ENCODE data around the gene PTPRJ. TPM values are rescaled to one million over a fixed set of nuclear protein-coding genes. Genes with fewer than 3 reads are reported as not detected.

The PTPRJ gene
- total and polyA plus RNA-seq, 4 donors = 4.1 to 24.7 (median 14.6) TPM

GRCh38 chr11:48050304-48050703 is 69.9 kb downstream of the PTPRJ start:
- Histone ChIP-seq H3K36me3 (ENCODE audit: control insufficient read depth in 4 of 4, insufficient read depth in 3 of 4, low read depth in 1 of 4, low read length in 3 of 4) (peaks cover 0 to 2% (median under 1%) of the 10 kb centered on the region in 4 donors), H3K9ac (ENCODE audit: low read depth in 1 of 2, low read length in 2 of 2) (no peak overlapping the region), H3K4me1 (ENCODE audit: control insufficient read depth in 4 of 4, insufficient read depth in 4 of 4, low read length in 3 of 4) (peaks cover 2 to 9% (median 5%) of the 10 kb centered on the region in 4 donors), H3K27ac (ENCODE audit: low read depth in 1 of 2, low read length in 2 of 2) (no peak overlapping the region), H3K9me3 (ENCODE audit: control insufficient read depth in 4 of 4, low read length in 3 of 4) (no peaks in the 10 kb centered on the region), H3K27me3 (ENCODE audit: control insufficient read depth in 4 of 4, insufficient read depth in 4 of 4, low read length in 3 of 4) (no peaks in the 10 kb centered on the region), H3K4me3 (ENCODE audit: low read depth in 1 of 3, low read length in 3 of 3) (no peak overlapping the region)
- DNase-seq (ENCODE audit: low spot score) = no peak
- 75% methylated on average over 3 of the region's 3 CpGs for WGBS
- TF ChIP-seq SP1 (IDR thresholded peaks at IDR 0.05) = no peak
- no peak for TF ChIP-seq RXRA (IDR thresholded peaks at IDR 0.05)
- TF ChIP-seq, protein P1, sequence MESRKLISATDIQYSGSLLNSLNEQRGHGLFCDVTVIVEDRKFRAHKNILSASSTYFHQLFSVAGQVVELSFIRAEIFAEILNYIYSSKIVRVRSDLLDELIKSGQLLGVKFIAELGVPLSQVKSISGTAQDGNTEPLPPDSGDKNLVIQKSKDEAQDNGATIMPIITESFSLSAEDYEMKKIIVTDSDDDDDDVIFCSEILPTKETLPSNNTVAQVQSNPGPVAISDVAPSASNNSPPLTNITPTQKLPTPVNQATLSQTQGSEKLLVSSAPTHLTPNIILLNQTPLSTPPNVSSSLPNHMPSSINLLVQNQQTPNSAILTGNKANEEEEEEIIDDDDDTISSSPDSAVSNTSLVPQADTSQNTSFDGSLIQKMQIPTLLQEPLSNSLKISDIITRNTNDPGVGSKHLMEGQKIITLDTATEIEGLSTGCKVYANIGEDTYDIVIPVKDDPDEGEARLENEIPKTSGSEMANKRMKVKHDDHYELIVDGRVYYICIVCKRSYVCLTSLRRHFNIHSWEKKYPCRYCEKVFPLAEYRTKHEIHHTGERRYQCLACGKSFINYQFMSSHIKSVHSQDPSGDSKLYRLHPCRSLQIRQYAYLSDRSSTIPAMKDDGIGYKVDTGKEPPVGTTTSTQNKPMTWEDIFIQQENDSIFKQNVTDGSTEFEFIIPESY (IDR thresholded peaks at IDR 0.05) = no peak
- no peak for TF ChIP-seq JUND (IDR thresholded peaks at IDR 0.05)
- no peak for TF ChIP-seq HNF4A (conservative IDR thresholded peaks at IDR 0.05)
- TF ChIP-seq YY1 (IDR thresholded peaks at IDR 0.05) = no peak
- no peak for TF ChIP-seq FOXA1 (IDR thresholded peaks at IDR 0.05)
- TF ChIP-seq, protein P2, sequence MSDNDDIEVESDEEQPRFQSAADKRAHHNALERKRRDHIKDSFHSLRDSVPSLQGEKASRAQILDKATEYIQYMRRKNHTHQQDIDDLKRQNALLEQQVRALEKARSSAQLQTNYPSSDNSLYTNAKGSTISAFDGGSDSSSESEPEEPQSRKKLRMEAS (IDR thresholded peaks at IDR 0.05) = no peak
- TF ChIP-seq, protein P3, sequence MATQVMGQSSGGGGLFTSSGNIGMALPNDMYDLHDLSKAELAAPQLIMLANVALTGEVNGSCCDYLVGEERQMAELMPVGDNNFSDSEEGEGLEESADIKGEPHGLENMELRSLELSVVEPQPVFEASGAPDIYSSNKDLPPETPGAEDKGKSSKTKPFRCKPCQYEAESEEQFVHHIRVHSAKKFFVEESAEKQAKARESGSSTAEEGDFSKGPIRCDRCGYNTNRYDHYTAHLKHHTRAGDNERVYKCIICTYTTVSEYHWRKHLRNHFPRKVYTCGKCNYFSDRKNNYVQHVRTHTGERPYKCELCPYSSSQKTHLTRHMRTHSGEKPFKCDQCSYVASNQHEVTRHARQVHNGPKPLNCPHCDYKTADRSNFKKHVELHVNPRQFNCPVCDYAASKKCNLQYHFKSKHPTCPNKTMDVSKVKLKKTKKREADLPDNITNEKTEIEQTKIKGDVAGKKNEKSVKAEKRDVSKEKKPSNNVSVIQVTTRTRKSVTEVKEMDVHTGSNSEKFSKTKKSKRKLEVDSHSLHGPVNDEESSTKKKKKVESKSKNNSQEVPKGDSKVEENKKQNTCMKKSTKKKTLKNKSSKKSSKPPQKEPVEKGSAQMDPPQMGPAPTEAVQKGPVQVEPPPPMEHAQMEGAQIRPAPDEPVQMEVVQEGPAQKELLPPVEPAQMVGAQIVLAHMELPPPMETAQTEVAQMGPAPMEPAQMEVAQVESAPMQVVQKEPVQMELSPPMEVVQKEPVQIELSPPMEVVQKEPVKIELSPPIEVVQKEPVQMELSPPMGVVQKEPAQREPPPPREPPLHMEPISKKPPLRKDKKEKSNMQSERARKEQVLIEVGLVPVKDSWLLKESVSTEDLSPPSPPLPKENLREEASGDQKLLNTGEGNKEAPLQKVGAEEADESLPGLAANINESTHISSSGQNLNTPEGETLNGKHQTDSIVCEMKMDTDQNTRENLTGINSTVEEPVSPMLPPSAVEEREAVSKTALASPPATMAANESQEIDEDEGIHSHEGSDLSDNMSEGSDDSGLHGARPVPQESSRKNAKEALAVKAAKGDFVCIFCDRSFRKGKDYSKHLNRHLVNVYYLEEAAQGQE (IDR thresholded peaks at IDR 0.05) = no peak
- TF ChIP-seq NR2F2 (IDR thresholded peaks at IDR 0.05) = no peak
- no peak for TF ChIP-seq TAF1 (conservative IDR thresholded peaks at IDR 0.05)
- no peak for TF ChIP-seq RAD21 (IDR thresholded peaks at IDR 0.05)
- no peak for TF ChIP-seq HNF4G (IDR thresholded peaks at IDR 0.05)
- no peak for TF ChIP-seq CTCF (IDR thresholded peaks at IDR 0.05; ENCODE audit: low read depth, low read length, missing input control)
- no peak for TF ChIP-seq GABPA (IDR thresholded peaks at IDR 0.05 in 1 of 2, conservative IDR thresholded peaks at IDR 0.05 in 1 of 2)
- TF ChIP-seq FOXA2 (IDR thresholded peaks at IDR 0.05) = no peak
- TF ChIP-seq EGR1 (IDR thresholded peaks at IDR 0.05; ENCODE audit: low read depth in 2 of 2) = no peak
- TF ChIP-seq ATF3 (IDR thresholded peaks at IDR 0.05) = no peak

All from liver (tissue), 9 donors.